Left lung (tissue), 10 donors: Measurements from ENCODE around the gene CTDSP2. TPM values are rescaled to one million over a fixed set of nuclear protein-coding genes. Genes with fewer than 3 reads are reported as not detected.
A peak's percentile ranks its signal among the peaks of the same experiment; 100 is the strongest.

Experiments used
- ATAC-seq: fragments of 200-7000 bp; cut with Tn5 transposase; one replicate; pipeline ENCODE4 v1.9.1; 2020; ENCODE audit warnings: moderate library complexity
- DNase-seq, 4 donors: peaks; one replicate each; pipeline ENCODE4 v3.0.0-alpha.2; 2013 to 2020
- H3K27ac ChIP-seq, 2 donors: fragments of 200-600 bp; sonication (generic) in 1 of 2; one replicate each; pipeline versions ENCODE4 v1.5.0 to v1.8.0; 2020 to 2021
- H3K27me3 ChIP-seq, 2 donors: fragments of 200-600 bp; sonication (generic) in 1 of 2; one replicate each; pipeline versions ENCODE4 v1.5.0 to v1.8.0; 2020 to 2021
- H3K36me3 ChIP-seq, 2 donors: fragments of 200-600 bp; sonication (generic) in 1 of 2; one replicate each; pipeline versions ENCODE4 v1.5.0 to v1.8.0; 2020 to 2021
- H3K4me1 ChIP-seq, 2 donors: fragments of 200-600 bp; one replicate each; pipeline ENCODE4 v1.8.0; 2021
- H3K4me3 ChIP-seq, 2 donors: fragments of 200-600 bp; sonication (generic) in 1 of 2; one replicate each; pipeline versions ENCODE4 v1.5.0 to v1.8.0; 2020 to 2021; ENCODE audit warnings: mild to moderate bottlenecking in 1 of 2
- H3K9me3 ChIP-seq, 2 donors: fragments of 200-600 bp; sonication (generic) in 1 of 2; one replicate each; pipeline versions ENCODE4 v1.5.0 to v1.8.0; 2020 to 2021
- CTCF ChIP-seq, 2 donors: fragments of 200-600 bp; sonication (generic) in 1 of 2; IDR thresholded peaks; one replicate each; pipeline versions ENCODE4 v1.5.0 to v1.8.0; 2021; ENCODE audit warnings: antibody characterized with exemption in 2 of 2
- intact Hi-C, 2 donors: fragments of 100-400 bp; cut with DNase I; formaldehyde crosslinking; loops; one replicate each; pipeline versions ENCODE4 v1.11.2 to v1.14.2; 2022
- polyA plus RNA-seq, 6 donors: library from polyadenylated mRNA; unstranded; fragments of 120-200 nt; gene quantifications; one replicate each; pipeline ENCODE4 v1.2.1, GENCODE V29; 2013; ENCODE audit not compliant: insufficient read length in 6 of 6
- total RNA-seq, 2 donors: library from RNA; stranded (reverse); fragmentation: NEBNext Ultra II Directional; extraction: Animal tissue kit (Norgen Biotek cat#: 25700); gene quantifications; one replicate each; pipeline ENCODE4 v1.2.1, GENCODE V29; 2021
- donor health status: DM: no; HTN: yes; CAD: no.
- donor health status: DM: no; HTN: no; CAD: no.

Gene CTDSP2
- total and polyA plus RNA-seq, 8 donors = 179 to 321 (median 283) TPM

- no peak for DNase-seq
- H3K9me3 ChIP-seq = no peaks in the 10 kb centered on the region
- intact Hi-C loops = loop anchor here in 1 of 2 donors (10.0 kb wide), 1 partner anchor 69 kb away; no protein-coding TSS in a partner anchor
- peaks cover 26 to 90% of the 10 kb centered on the region in 2 donors for H3K36me3 ChIP-seq
- no peaks in the 10 kb centered on the region for H3K27me3 ChIP-seq
- no peak overlapping the region for H3K4me3 ChIP-seq
- peaks cover 12 to 43% of the 10 kb centered on the region in 2 donors for H3K4me1 ChIP-seq
- H3K27ac ChIP-seq = peak overlapping the region in 1 of 2 donors; percentile 55
- no peak for TF ChIP-seq CTCF (IDR thresholded peaks at IDR 0.05)
- no peak for ATAC-seq
These were observed 21.1 kb downstream of the CTDSP2 start for GRCh38 chr12:57825451-57825850.

GRCh38 chr12:57823908-57824640 is 22.5 kb downstream of the CTDSP2 start:
- TF ChIP-seq CTCF (IDR thresholded peaks at IDR 0.05) = no peak
- Histone ChIP-seq H3K4me3 (no peak overlapping the region), H3K9me3 (no peaks in the 10 kb centered on the region), H3K27me3 (no peaks in the 10 kb centered on the region), H3K36me3 (peaks cover 26 to 100% of the 10 kb centered on the region in 2 donors), H3K4me1 (peaks cover 0 to 39% of the 10 kb centered on the region in 2 donors), H3K27ac (peak overlapping the region; percentile 19 to 69)
- intact Hi-C loops = loop anchor here in 1 of 2 donors (10.0 kb wide), 1 partner anchor 71 kb away; no protein-coding TSS in a partner anchor
- ATAC-seq (no peak), DNase-seq (no peak)

GRCh38 chr12:57823131-57823907 is 23.2 kb downstream of the CTDSP2 start:
- no peak for TF ChIP-seq CTCF (IDR thresholded peaks at IDR 0.05)

GRCh38 chr12:57822392-57823130 is 24.0 kb downstream of the CTDSP2 start:
- no peak for DNase-seq
- no peak overlapping the region for H3K4me3 ChIP-seq
- TF ChIP-seq CTCF (IDR thresholded peaks at IDR 0.05) = no peak
- intact Hi-C loops = loop anchor here in 1 of 2 donors (10.0 kb wide), 1 partner anchor 72 kb away; no protein-coding TSS in a partner anchor
- peaks cover 2 to 45% of the 10 kb centered on the region in 2 donors for H3K4me1 ChIP-seq
- ATAC-seq = no peak
- H3K9me3 ChIP-seq = no peaks in the 10 kb centered on the region
- peaks cover 25 to 95% of the 10 kb centered on the region in 2 donors for H3K36me3 ChIP-seq
- H3K27me3 ChIP-seq = no peaks in the 10 kb centered on the region
- H3K27ac ChIP-seq = peak overlapping the region; percentile 44 to 69

More at GRCh38 chr12:57823131-57823907, 23.2 kb downstream of the CTDSP2 start:
- Histone ChIP-seq H3K27ac (peak overlapping the region; percentile 44 to 69), H3K9me3 (no peaks in the 10 kb centered on the region), H3K4me1 (peaks cover 0 to 40% of the 10 kb centered on the region in 2 donors), H3K36me3 (peaks cover 26 to 100% of the 10 kb centered on the region in 2 donors), H3K27me3 (no peaks in the 10 kb centered on the region), H3K4me3 (no peak overlapping the region)
- intact Hi-C loops = loop anchor here in 1 of 2 donors (10.0 kb wide), 1 partner anchor 71 kb away; no protein-coding TSS in a partner anchor
- DNase-seq (no peak), ATAC-seq (no peak)
